IgD-negative memory B cell (primary cell): ENCODE results near the gene ANGPTL2. TPM values are rescaled to one million over a fixed set of nuclear protein-coding genes. Genes with fewer than 3 reads are reported as not detected.
"Not testable (repeated sequence)": the region's sequence is repeated elsewhere in the genome, so short reads cannot be mapped to it uniquely, and the experiment has no call there.

ENCODE experiments used
- H3K27ac Mint-ChIP-seq, 3 donors: one replicate each; pipeline ENCODE4 v1.8.0; 2020 to 2022; ENCODE audit warnings: mild to moderate bottlenecking in 3 of 3, mixed read lengths in 3 of 3, moderate library complexity in 1 of 3
- H3K27me3 Mint-ChIP-seq: one replicate; pipeline ENCODE4 v1.8.0; 2021; ENCODE audit warnings: mixed read lengths
- H3K36me3 Mint-ChIP-seq: one replicate; pipeline ENCODE4 v1.8.0; 2020; ENCODE audit warnings: mild to moderate bottlenecking, mixed read lengths
- H3K4me1 Mint-ChIP-seq, 3 donors: one replicate each; pipeline ENCODE4 v1.8.0; 2020 to 2022; ENCODE audit warnings: mixed read lengths in 3 of 3, mild to moderate bottlenecking in 1 of 3
- H3K4me3 Mint-ChIP-seq, 4 donors: one replicate each; pipeline ENCODE4 v1.8.0; 2020 to 2022; ENCODE audit warnings: mild to moderate bottlenecking in 4 of 4, mixed read lengths in 4 of 4, moderate library complexity in 3 of 4
- H3K9me3 Mint-ChIP-seq, 3 donors: one replicate each; pipeline ENCODE4 v1.8.0; 2020 to 2021; ENCODE audit warnings: mixed read lengths in 3 of 3, mild to moderate bottlenecking in 1 of 3
- polyA plus RNA-seq: library from polyadenylated mRNA; unstranded; fragments of 300-500 nt; fragmentation: Illumina TruSeq; gene quantifications from one replicate; pipeline ENCODE4 v1.2.3, GENCODE V29; 2021

The ANGPTL2 gene, protein sequence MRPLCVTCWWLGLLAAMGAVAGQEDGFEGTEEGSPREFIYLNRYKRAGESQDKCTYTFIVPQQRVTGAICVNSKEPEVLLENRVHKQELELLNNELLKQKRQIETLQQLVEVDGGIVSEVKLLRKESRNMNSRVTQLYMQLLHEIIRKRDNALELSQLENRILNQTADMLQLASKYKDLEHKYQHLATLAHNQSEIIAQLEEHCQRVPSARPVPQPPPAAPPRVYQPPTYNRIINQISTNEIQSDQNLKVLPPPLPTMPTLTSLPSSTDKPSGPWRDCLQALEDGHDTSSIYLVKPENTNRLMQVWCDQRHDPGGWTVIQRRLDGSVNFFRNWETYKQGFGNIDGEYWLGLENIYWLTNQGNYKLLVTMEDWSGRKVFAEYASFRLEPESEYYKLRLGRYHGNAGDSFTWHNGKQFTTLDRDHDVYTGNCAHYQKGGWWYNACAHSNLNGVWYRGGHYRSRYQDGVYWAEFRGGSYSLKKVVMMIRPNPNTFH
- 0.08 TPM for polyA plus RNA-seq

DNA sequence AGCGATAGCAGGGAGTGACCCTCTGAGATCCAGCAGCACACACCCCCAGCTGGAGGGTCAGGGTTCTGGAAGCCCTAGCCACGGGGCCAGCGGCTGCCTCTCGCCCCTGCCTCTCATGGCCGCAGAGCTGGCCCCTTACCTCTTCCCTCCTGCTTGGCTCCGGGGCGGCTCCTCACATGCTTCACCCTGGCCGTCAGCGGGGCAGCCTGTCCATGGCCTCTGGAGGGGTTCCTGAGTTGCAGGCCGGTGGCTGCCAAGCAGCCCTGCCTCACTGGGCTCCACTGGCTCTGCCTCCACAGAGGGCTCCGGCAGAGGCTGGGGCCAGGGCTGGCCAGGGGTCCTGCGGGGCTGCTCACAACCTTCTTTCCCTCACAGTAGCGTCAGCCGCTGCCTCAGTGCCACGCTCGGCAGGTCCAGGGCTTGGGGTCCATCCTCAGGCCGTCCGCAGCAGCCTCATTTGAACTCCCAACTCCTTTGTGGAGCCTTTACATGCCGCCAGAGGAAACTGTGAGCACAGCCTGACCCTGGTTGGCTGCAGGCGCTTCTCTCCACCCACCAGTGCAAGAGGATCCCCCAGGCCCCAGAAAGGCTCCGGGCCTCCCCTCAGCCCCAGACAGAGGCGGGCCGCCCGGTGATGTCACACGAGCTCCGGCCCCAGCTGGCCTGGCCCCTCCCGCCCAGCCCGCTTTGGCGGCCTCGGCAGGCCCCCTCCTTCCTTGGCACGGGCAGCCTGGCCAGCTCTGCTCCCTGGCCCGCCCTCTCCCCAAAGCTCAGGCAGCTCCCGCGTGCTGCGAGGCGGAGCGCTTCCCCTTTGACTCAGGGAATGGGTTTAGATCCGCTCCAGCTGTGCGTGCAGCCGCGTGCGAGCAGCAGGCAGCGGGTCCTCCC lies at the start of gene ANGPTL2:
TSS of gene ANGPTL2 (minus strand) at position 460 of the 888 bp plus-strand sequence. CDS start 13,904 bp downstream, outside the sequence.
- Mint-ChIP-seq H3K9me3 (no peaks in the 10 kb centered on the region), H3K4me3 (peak within 1 kb of the TSS in 3 of 4 donors; percentile 26 to 83 (median 54)), H3K36me3 (peaks cover 9% of the 10 kb centered on the region), H3K27me3 (peaks cover 14% of the 10 kb centered on the region), H3K27ac (peak within 1 kb of the TSS in 1 of 3 donors; percentile 29), H3K4me1 (peaks cover 0 to 12% (median 9%) of the 10 kb centered on the region in 3 donors)

DNA sequence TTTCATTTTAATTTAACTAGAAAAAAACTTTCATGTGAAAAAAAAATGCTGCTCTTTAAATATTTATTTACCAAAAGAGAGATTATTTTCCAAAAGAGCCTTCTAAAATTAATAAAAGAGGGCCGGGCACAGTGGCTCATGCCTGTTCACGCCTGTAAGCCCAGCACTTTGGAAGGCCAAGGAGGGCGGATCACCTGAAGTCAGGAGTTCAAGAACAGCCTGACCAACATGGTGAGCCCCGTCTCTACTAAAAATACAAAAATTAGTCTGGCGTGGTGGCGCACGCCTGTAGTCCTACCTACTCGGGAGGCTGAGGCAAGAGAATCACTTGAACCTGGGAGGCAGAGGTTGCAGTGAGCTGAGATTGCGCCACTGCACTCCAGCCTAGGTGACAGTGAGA lies 48.9 kb upstream of the ANGPTL2 start:
- H3K36me3 Mint-ChIP-seq, H3K4me3 Mint-ChIP-seq, H3K9me3 Mint-ChIP-seq, H3K27ac Mint-ChIP-seq, H3K27me3 Mint-ChIP-seq: not testable (repeated sequence)
- peaks cover 13 to 21% (median 14%) of the 10 kb centered on the region in 3 donors for H3K4me1 Mint-ChIP-seq

DNA sequence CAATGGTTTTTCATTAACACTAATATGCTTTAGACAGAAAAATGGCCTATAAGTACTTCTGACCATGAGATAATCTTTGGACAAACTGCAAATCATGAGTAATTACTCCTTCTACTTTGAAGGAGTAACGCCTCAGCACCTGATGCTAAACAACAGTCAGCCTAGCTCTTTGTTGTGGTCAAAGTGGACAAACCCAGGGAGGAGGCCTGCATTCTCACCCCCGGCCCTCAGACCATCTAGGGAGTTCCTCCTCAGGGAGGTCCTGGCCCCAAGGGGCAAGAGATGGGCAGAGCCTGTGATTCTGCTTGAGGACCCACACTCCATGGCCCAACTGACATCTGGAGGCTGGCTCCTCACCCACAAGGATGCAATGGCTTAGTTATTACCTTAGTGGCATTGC lies 48.2 kb upstream of the ANGPTL2 start:
- Mint-ChIP-seq H3K4me1 (peaks cover 19 to 27% (median 19%) of the 10 kb centered on the region in 3 donors), H3K27ac (no peak overlapping the region), H3K4me3 (peak overlapping the region in 1 of 4 donors; percentile 7), H3K36me3 (peaks cover 4% of the 10 kb centered on the region), H3K9me3 (peaks cover 0 to 1% (median 0%) of the 10 kb centered on the region in 3 donors), H3K27me3 (no peaks in the 10 kb centered on the region)

DNA sequence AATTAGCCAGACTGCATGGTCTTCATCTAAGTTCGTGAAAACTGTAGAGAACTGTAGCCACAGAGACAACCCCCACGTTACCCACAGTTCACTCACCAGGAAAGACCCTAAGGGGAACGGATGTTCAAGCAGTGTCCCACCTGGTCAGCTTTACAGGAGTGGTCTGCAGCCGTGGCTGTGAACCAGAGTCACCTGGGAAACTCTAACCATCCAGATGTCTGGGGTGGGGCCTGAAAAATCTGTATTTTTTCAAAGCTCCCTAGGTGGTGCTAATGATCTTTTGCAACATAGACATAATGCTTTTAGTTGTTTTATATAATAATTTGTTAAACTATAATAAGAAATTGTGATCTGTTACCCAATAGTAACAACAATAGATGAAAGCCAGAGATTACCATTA lies 47.7 kb upstream of the ANGPTL2 start:
- Mint-ChIP-seq H3K36me3 (peaks cover 4% of the 10 kb centered on the region), H3K4me1 (peaks cover 21 to 27% (median 22%) of the 10 kb centered on the region in 3 donors), H3K9me3 (peaks cover 0 to 1% (median 0%) of the 10 kb centered on the region in 3 donors), H3K27me3 (no peaks in the 10 kb centered on the region), H3K27ac (no peak overlapping the region), H3K4me3 (no peak overlapping the region)

DNA sequence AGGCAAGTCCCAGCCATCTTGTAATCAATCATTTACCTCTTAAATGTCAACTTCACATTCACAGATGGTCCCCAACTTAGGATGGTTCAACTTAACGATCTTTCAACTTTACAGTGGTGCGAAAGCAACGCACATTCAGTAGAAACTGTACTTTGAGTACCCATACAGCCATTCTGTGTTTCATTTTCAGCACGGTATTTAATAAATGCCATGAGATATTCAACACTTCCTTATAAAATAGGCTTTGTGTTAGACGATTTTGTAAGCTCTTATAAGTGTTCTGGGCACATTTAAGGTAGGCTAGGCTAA lies 47.1 kb upstream of the ANGPTL2 start:
- peaks cover 4% of the 10 kb centered on the region for H3K36me3 Mint-ChIP-seq
- H3K27ac Mint-ChIP-seq: no peak overlapping the region
- peaks cover 21 to 27% (median 22%) of the 10 kb centered on the region in 3 donors for H3K4me1 Mint-ChIP-seq
- H3K27me3 Mint-ChIP-seq: no peaks in the 10 kb centered on the region
- H3K4me3 Mint-ChIP-seq: no peak overlapping the region
- peaks cover 0 to 1% (median 0%) of the 10 kb centered on the region in 3 donors for H3K9me3 Mint-ChIP-seq

DNA sequence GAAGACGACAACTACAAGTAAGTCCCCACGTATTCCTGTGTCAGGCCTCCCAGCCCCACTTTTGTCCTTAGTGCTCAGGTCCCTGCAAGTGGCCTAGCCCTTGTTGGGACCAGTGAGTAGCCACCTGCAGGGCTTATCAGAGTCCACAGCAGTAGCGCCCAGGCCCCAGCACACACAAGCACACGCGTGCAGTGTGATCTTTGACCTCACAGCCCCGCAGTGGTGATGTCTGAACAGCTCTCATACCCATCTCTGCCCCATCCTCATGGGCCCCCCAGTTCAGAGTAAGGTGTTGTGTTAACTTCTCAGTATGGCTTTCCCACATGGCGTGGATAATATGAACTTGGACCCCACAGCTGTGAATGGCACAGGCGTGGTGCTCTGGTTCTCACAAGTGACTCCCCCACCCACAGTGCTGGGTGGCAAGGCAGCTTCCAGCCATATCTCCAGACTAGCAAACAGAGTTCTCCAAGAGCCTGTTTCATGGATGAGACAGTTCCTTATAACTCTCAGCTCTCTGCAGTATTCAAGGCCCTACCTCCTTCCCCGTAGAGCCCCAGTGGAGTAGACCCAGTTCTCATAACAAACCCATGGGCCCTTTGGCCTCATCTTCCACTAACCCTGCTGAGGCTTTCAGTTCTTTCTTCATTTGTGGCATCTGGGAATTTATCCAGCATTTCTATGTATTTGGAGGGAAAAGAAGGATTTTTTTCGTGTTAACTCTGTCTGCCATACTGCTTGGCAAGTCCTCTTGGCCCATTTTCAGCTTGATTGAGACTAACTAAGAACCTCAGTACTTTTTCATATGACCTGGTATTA lies 46.5 kb upstream of the ANGPTL2 start:
- Mint-ChIP-seq H3K4me3 (peak overlapping the region in 1 of 4 donors; percentile 20), H3K36me3 (peaks cover 3% of the 10 kb centered on the region), H3K27ac (peak overlapping the region in 2 of 3 donors; percentile 18 to 39), H3K4me1 (peaks cover 21 to 27% (median 22%) of the 10 kb centered on the region in 3 donors), H3K27me3 (no peaks in the 10 kb centered on the region), H3K9me3 (peaks cover 0 to 1% (median 0%) of the 10 kb centered on the region in 3 donors)

DNA sequence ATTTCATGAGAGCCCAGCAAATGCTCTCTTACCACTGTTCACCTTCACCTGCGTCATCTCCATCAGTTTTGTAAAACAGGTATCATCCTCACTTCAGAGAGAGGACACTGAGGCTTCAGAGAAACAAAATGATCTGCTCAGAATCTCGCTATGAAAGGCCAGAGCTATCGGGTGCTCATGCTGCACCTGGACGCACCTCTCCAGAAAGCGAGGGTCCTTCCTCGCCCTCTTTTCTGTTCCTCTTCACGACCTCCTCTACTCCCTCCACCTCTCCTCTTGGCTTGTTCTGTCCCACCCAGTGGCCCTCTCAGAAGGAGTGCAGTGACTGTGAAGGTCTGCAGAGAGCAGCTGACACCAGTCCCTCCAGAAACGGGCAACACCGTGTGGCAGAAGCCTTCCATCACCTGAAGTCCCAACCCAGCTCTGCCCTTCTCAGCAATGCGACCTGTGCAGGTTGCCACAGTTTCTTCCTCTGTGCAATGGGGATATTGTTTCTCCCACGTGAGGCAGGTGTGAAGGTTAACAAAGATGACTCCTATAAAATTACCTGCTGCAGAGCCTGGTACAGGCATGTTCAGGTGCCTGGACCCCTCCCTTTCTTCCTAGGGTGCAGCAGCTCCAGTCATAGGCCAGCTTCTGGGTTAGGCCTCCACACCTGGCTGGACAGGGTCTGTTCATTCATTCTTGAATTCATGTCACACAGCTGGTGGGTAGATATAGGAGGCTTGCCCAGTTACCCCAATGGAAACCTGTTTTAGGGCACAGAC lies 45.3 kb upstream of the ANGPTL2 start:
- Mint-ChIP-seq H3K4me3 (peak overlapping the region in 2 of 4 donors; percentile 30 to 84), H3K4me1 (peaks cover 26 to 27% (median 27%) of the 10 kb centered on the region in 3 donors), H3K9me3 (peaks cover 0 to 1% (median 0%) of the 10 kb centered on the region in 3 donors), H3K36me3 (no peaks in the 10 kb centered on the region), H3K27me3 (no peaks in the 10 kb centered on the region), H3K27ac (peak overlapping the region in 2 of 3 donors; percentile 32 to 71)

DNA sequence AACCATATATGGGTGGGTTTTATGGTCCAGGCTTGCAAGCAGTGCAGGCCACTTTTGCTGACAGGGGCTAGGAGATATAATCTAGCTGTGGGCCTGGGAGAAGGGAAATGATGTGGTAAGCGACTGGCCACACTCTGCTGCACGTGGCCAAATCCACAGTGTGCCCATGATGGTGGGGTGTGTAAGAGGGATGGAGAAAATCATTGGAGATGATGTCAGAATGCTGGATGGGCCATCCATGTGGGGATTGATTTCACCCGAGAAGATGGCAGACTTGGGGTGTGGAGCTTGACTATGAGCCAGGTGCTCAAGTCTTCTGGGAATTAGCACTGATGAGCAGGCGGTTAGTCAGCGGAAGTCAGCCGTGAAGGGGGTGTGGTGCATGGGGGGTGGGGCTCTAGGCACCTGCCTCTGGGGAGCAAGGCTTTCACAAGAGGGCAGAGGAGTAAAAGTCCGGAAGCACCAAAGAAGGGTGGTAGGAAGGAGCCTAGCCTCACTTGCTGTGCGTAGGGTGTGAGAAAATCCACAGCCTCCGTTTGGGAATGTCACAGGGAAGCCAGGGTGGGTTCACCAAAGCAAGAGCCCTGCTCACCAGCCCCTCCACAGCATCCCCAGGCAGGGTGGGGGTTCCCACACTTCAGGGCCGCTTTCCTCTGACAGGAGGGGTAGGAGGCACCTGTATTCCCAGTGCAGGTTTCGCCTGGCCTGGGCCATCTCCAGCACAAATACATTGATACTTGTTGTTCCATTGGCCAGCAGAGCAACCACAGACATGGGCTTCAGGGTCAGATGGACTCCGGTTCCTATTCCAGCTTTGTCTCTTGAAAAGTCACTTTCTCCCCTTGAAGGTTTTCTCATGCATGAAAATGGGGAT lies 44.5 kb upstream of the ANGPTL2 start:
- Mint-ChIP-seq H3K27ac (peak overlapping the region; percentile 20 to 72 (median 71)), H3K4me1 (peaks cover 27 to 33% (median 27%) of the 10 kb centered on the region in 3 donors), H3K4me3 (peak overlapping the region in 3 of 4 donors; percentile 2 to 84 (median 45))

DNA sequence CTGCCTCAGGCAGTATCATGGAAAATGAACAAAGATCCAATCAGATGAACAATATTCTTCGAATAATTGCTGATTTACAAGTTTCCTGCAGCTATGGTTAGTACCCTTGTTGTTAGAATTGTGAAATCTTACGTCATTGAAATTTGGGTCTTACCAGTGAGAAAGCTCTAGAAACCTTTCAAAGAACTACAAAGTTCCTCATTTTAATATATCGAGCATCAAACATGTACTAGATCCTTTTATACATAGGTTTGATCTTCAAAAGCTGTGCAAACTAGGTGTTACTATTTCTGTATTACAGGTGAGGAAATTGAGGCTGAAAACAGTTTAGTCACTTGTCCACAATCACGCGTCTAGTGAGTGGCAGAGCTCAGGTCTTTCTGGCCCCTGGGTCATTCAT lies 43.7 kb upstream of the ANGPTL2 start:
- no peaks in the 10 kb centered on the region for H3K27me3 Mint-ChIP-seq
- H3K4me1 Mint-ChIP-seq: peaks cover 27 to 33% (median 27%) of the 10 kb centered on the region in 3 donors
- H3K36me3 Mint-ChIP-seq: no peaks in the 10 kb centered on the region
- peaks cover 0 to 1% (median 0%) of the 10 kb centered on the region in 3 donors for H3K9me3 Mint-ChIP-seq
- H3K27ac Mint-ChIP-seq: peak overlapping the region in 2 of 3 donors; percentile 20 to 72
- H3K4me3 Mint-ChIP-seq: no peak overlapping the region

More for the DNA sequence above, 44.5 kb upstream of the ANGPTL2 start:
- H3K36me3 Mint-ChIP-seq: no peaks in the 10 kb centered on the region
- peaks cover 0 to 1% (median 0%) of the 10 kb centered on the region in 3 donors for H3K9me3 Mint-ChIP-seq
- H3K27me3 Mint-ChIP-seq: no peaks in the 10 kb centered on the region

DNA sequence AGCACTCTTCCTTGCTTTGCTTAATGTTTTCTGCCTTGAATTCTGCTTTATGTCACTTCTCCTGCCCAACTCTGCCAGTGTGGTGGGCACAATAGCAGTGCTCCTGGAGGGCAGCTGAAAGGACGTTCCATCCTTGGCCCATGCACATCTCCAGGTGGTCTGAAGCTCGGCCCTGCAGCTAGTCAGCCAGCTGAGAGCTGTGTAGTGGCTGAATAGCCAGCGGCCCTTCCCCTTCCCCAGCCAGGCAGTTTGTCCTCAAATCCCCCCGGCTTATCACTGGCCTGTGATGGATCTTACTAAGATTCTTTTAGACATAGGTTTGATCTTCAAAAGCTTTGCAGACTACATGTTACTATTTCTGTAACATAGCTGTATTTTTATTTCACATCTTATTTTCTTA lies 42.7 kb upstream of the ANGPTL2 start:
- Mint-ChIP-seq H3K27me3 (no peaks in the 10 kb centered on the region), H3K9me3 (peaks cover 0 to 1% (median 0%) of the 10 kb centered on the region in 3 donors), H3K36me3 (peaks cover 2% of the 10 kb centered on the region), H3K4me1 (peaks cover 27 to 33% (median 30%) of the 10 kb centered on the region in 3 donors), H3K4me3 (no peak overlapping the region), H3K27ac (no peak overlapping the region)

DNA sequence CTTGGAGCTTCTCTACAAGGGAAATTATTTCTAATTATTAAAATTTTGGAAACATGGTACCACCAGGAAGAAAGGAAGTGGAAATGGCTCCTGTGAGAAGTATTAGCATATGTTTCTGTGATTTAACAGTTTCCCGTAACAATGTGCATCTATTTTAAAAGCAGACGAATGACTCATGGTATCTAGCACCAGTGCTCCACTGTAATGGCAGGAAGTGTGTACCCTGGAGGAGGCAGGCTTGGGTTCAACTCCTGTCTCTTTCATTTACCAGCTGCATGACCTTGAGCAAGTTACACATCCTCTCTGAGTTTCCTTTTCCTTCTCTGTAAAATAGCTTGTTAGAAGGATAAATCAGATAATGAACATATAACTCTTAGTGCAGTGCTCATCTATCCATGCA lies 41.0 kb upstream of the ANGPTL2 start:
- peaks cover 27 to 33% (median 28%) of the 10 kb centered on the region in 3 donors for H3K4me1 Mint-ChIP-seq
- peaks cover 0 to 1% (median 0%) of the 10 kb centered on the region in 3 donors for H3K9me3 Mint-ChIP-seq
- H3K4me3 Mint-ChIP-seq: no peak overlapping the region
- no peaks in the 10 kb centered on the region for H3K27me3 Mint-ChIP-seq
- peaks cover 2% of the 10 kb centered on the region for H3K36me3 Mint-ChIP-seq
- H3K27ac Mint-ChIP-seq: no peak overlapping the region

DNA sequence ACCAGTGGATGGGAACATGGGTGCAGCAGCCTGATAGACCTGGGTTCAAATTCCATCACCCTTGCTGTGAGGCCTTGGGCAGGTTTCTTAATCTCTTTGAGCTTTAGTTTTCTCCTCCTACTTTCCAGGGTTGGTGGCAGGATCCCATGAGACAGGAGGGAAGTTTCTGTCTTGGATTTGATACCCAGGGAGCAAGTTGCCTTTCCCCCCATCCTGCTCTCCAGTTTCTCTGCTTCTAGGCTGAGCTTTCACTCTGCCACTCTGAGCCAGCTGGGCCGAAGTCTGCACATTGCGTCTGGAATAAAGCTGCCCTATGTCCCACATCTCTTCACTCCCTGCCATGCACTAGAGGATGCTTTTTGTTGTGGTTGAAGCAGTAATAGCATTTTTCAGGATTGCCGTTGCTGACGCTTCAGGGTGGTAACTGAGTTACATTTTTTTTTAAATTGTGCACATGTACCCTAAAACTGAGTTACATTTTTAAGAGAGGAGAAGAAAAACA lies 40.5 kb upstream of the ANGPTL2 start:
- peak overlapping the region in 1 of 3 donors; percentile 17 for H3K27ac Mint-ChIP-seq
- H3K36me3 Mint-ChIP-seq: peaks cover 2% of the 10 kb centered on the region

More for the DNA sequence above, 40.5 kb upstream of the ANGPTL2 start:
- Mint-ChIP-seq H3K27me3 (no peaks in the 10 kb centered on the region), H3K9me3 (peaks cover 0 to 1% (median 0%) of the 10 kb centered on the region in 3 donors), H3K4me3 (no peak overlapping the region), H3K4me1 (peaks cover 22 to 33% (median 28%) of the 10 kb centered on the region in 3 donors)
